Effector memory CD4-positive, alpha-beta T cell (primary cell): ENCODE results near the gene FTCDNL1.

ENCODE experiments used
- DNase-seq, 3 donors: peaks; one replicate each; pipeline ENCODE4 v3.0.0-alpha.2; 2020
- H3K27ac ChIP-seq: 2 replicates; pipeline ENCODE4 v1.7.0; 2013; ENCODE audit warnings: mild to moderate bottlenecking, low read length, moderate library complexity; ENCODE audit not compliant: insufficient read depth, poor library complexity, severe bottlenecking
- H3K27me3 ChIP-seq: replicated peaks from 2 replicates; pipeline ENCODE4 v1.7.0; 2013; ENCODE audit warnings: mild to moderate bottlenecking, low read length; ENCODE audit not compliant: insufficient read depth, control insufficient read depth, poor library complexity, severe bottlenecking
- H3K36me3 ChIP-seq: 2 replicates; pipeline ENCODE4 v1.7.0; 2013; ENCODE audit warnings: mild to moderate bottlenecking, low read length, moderate library complexity; ENCODE audit not compliant: control insufficient read depth, insufficient read depth
- H3K4me1 ChIP-seq: 2 replicates; pipeline ENCODE4 v1.7.0; 2013; ENCODE audit warnings: low read length, mild to moderate bottlenecking; ENCODE audit not compliant: control insufficient read depth, insufficient read depth, poor library complexity, severe bottlenecking
- H3K4me3 ChIP-seq: 2 replicates; pipeline ENCODE4 v1.7.0; 2013; ENCODE audit warnings: low read length, low read depth, mild to moderate bottlenecking; ENCODE audit not compliant: insufficient read depth, poor library complexity, severe bottlenecking
- H3K9me3 ChIP-seq: 2 replicates; pipeline ENCODE4 v1.7.0; 2013; ENCODE audit warnings: mild to moderate bottlenecking, low read length, moderate library complexity; ENCODE audit not compliant: control insufficient read depth

FTCDNL1 gene

GRCh38 chr2:199797431-199798403, 53.3 kb downstream of the FTCDNL1 start:
- Histone ChIP-seq H3K27me3 (no peaks in the 10 kb centered on the region), H3K27ac (no peak overlapping the region), H3K4me1 (no peaks in the 10 kb centered on the region), H3K9me3 (no peaks in the 10 kb centered on the region), H3K4me3 (no peak overlapping the region), H3K36me3 (no peaks in the 10 kb centered on the region)
- DNase-seq, result no peak

GRCh38 chr2:199792381-199792780, 58.6 kb downstream of the FTCDNL1 start:
- H3K36me3 ChIP-seq, result no peaks in the 10 kb centered on the region
- no peaks in the 10 kb centered on the region for H3K9me3 ChIP-seq
- no peak for DNase-seq
- H3K4me3 ChIP-seq, result no peak overlapping the region
- no peak overlapping the region for H3K27ac ChIP-seq
- H3K4me1 ChIP-seq, result no peaks in the 10 kb centered on the region
- no peaks in the 10 kb centered on the region for H3K27me3 ChIP-seq

- H3K27me3 ChIP-seq, result no peaks in the 10 kb centered on the region
- H3K4me1 ChIP-seq, result no peaks in the 10 kb centered on the region
- no peak overlapping the region for H3K27ac ChIP-seq
- no peak overlapping the region for H3K4me3 ChIP-seq
- DNase-seq, result no peak
- no peaks in the 10 kb centered on the region for H3K36me3 ChIP-seq
- no peaks in the 10 kb centered on the region for H3K9me3 ChIP-seq
Measured at GRCh38 chr2:199791326-199791725, 59.7 kb downstream of the FTCDNL1 start.

GRCh38 chr2:199784512-199784911, 66.5 kb downstream of the FTCDNL1 start:
- no peak for DNase-seq
- Histone ChIP-seq H3K4me3 (no peak overlapping the region), H3K9me3 (no peaks in the 10 kb centered on the region), H3K27me3 (no peaks in the 10 kb centered on the region), H3K36me3 (no peaks in the 10 kb centered on the region), H3K4me1 (no peaks in the 10 kb centered on the region), H3K27ac (no peak overlapping the region)

- H3K9me3 ChIP-seq, result no peaks in the 10 kb centered on the region
- H3K4me3 ChIP-seq, result no peak overlapping the region
- no peaks in the 10 kb centered on the region for H3K36me3 ChIP-seq
- H3K27ac ChIP-seq, result no peak overlapping the region
- no peaks in the 10 kb centered on the region for H3K4me1 ChIP-seq
- no peaks in the 10 kb centered on the region for H3K27me3 ChIP-seq
- DNase-seq, result no peak
Measured at GRCh38 chr2:199779589-199779988, 71.4 kb downstream of the FTCDNL1 start.

GRCh38 chr2:199778655-199779054, 72.3 kb downstream of the FTCDNL1 start:
- H3K4me1 ChIP-seq, result no peaks in the 10 kb centered on the region
- no peaks in the 10 kb centered on the region for H3K9me3 ChIP-seq
- no peaks in the 10 kb centered on the region for H3K36me3 ChIP-seq
- no peak for DNase-seq
- no peak overlapping the region for H3K27ac ChIP-seq
- H3K4me3 ChIP-seq, result no peak overlapping the region
- no peaks in the 10 kb centered on the region for H3K27me3 ChIP-seq

- Histone ChIP-seq H3K27me3 (no peaks in the 10 kb centered on the region), H3K4me3 (no peak overlapping the region), H3K36me3 (no peaks in the 10 kb centered on the region), H3K27ac (no peak overlapping the region), H3K9me3 (no peaks in the 10 kb centered on the region), H3K4me1 (no peaks in the 10 kb centered on the region)
- DNase-seq, result no peak
Measured at GRCh38 chr2:199777916-199778315, 73.1 kb downstream of the FTCDNL1 start.

- Histone ChIP-seq H3K27ac (no peak overlapping the region), H3K4me1 (no peaks in the 10 kb centered on the region)
Measured at GRCh38 chr2:199777315-199777714, 73.7 kb downstream of the FTCDNL1 start.

GRCh38 chr2:199775267-199775666, 75.7 kb downstream of the FTCDNL1 start:
- H3K36me3 ChIP-seq, result no peaks in the 10 kb centered on the region
- DNase-seq, result no peak

More at GRCh38 chr2:199777315-199777714, 73.7 kb downstream of the FTCDNL1 start:
- no peak for DNase-seq
- Histone ChIP-seq H3K36me3 (no peaks in the 10 kb centered on the region), H3K9me3 (no peaks in the 10 kb centered on the region), H3K4me3 (no peak overlapping the region), H3K27me3 (no peaks in the 10 kb centered on the region)

More at GRCh38 chr2:199775267-199775666, 75.7 kb downstream of the FTCDNL1 start:
- no peak overlapping the region for H3K4me3 ChIP-seq
- no peaks in the 10 kb centered on the region for H3K27me3 ChIP-seq
- no peaks in the 10 kb centered on the region for H3K9me3 ChIP-seq
- H3K4me1 ChIP-seq, result no peaks in the 10 kb centered on the region
- H3K27ac ChIP-seq, result no peak overlapping the region
